ENCODE data around the gene BCAM.

Gene BCAM

GRCh38 chr19:44814517-44814916 is 5.6 kb downstream of the BCAM start:
- FAIRE-seq (no peak), DNase-seq (ENCODE audit: insufficient read length, low spot score) (no peak)
- TF ChIP-seq PAX5 (IDR thresholded peaks at IDR 0.05; ENCODE audit: insufficient read depth, low read length, severe bottlenecking) (no peak), SPI1 (IDR thresholded peaks at IDR 0.05; ENCODE audit: low read depth, low read length) (no peak), TAF1 (IDR thresholded peaks at IDR 0.05; ENCODE audit: low read depth, low read length) (no peak), POLR2AphosphoS5 (IDR thresholded peaks at IDR 0.05; ENCODE audit: low read depth, low read length) (no peak), POU2F2 (IDR thresholded peaks at IDR 0.05; ENCODE audit: low read depth, low read length) (no peak), POLR2A (IDR thresholded peaks at IDR 0.05; ENCODE audit: low read depth, low read length) (no peak)

DNA sequence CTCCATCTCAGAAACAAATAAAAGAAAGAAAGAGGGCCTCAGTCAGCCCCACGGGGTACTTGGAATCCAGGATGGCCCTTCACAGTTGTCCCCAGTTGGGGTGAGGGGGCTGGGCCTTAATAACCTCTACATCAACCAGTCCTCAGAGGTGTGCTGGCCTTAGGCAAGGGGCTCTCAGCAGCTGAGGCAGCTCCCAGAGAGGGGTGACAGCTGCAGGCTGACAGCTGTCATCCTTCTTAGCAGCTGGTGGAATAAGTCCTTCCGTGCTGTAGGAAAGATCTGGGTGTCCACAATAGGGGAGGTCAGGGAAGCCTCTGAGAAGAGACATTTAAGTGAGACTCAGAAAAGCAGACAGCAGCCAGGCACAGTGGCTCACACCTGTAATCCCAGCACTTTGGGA is 7.4 kb downstream of the BCAM start:
- TF ChIP-seq PAX5 (IDR thresholded peaks at IDR 0.05; ENCODE audit: insufficient read depth, low read length, severe bottlenecking) (no peak), POU2F2 (IDR thresholded peaks at IDR 0.05; ENCODE audit: low read depth, low read length) (no peak), SPI1 (IDR thresholded peaks at IDR 0.05; ENCODE audit: low read depth, low read length) (no peak), TAF1 (IDR thresholded peaks at IDR 0.05; ENCODE audit: low read depth, low read length) (no peak), POLR2AphosphoS5 (IDR thresholded peaks at IDR 0.05; ENCODE audit: low read depth, low read length) (no peak), POLR2A (IDR thresholded peaks at IDR 0.05; ENCODE audit: low read depth, low read length) (no peak)
- DNase-seq (ENCODE audit: insufficient read length, low spot score) (no peak), FAIRE-seq (no peak)

- FAIRE-seq (no peak), DNase-seq (ENCODE audit: insufficient read length, low spot score) (no peak)
- TF ChIP-seq POU2F2 (IDR thresholded peaks at IDR 0.05; ENCODE audit: low read depth, low read length) (no peak), PAX5 (IDR thresholded peaks at IDR 0.05; ENCODE audit: insufficient read depth, low read length, severe bottlenecking) (no peak), POLR2AphosphoS5 (IDR thresholded peaks at IDR 0.05; ENCODE audit: low read depth, low read length) (no peak), TAF1 (IDR thresholded peaks at IDR 0.05; ENCODE audit: low read depth, low read length) (no peak), POLR2A (IDR thresholded peaks at IDR 0.05; ENCODE audit: low read depth, low read length) (no peak), SPI1 (IDR thresholded peaks at IDR 0.05; ENCODE audit: low read depth, low read length) (no peak)
These were observed 9.0 kb downstream of the BCAM start for GRCh38 chr19:44817725-44818465.

GRCh38 chr19:44818466-44819031 is 9.6 kb downstream of the BCAM start:
- FAIRE-seq (no peak), DNase-seq (ENCODE audit: insufficient read length, low spot score) (no peak)
- TF ChIP-seq PAX5 (IDR thresholded peaks at IDR 0.05; ENCODE audit: insufficient read depth, low read length, severe bottlenecking) (no peak), POLR2AphosphoS5 (IDR thresholded peaks at IDR 0.05; ENCODE audit: low read depth, low read length) (no peak), TAF1 (IDR thresholded peaks at IDR 0.05; ENCODE audit: low read depth, low read length) (no peak), SPI1 (IDR thresholded peaks at IDR 0.05; ENCODE audit: low read depth, low read length) (no peak), POU2F2 (IDR thresholded peaks at IDR 0.05; ENCODE audit: low read depth, low read length) (no peak), POLR2A (IDR thresholded peaks at IDR 0.05; ENCODE audit: low read depth, low read length) (no peak)

DNA sequence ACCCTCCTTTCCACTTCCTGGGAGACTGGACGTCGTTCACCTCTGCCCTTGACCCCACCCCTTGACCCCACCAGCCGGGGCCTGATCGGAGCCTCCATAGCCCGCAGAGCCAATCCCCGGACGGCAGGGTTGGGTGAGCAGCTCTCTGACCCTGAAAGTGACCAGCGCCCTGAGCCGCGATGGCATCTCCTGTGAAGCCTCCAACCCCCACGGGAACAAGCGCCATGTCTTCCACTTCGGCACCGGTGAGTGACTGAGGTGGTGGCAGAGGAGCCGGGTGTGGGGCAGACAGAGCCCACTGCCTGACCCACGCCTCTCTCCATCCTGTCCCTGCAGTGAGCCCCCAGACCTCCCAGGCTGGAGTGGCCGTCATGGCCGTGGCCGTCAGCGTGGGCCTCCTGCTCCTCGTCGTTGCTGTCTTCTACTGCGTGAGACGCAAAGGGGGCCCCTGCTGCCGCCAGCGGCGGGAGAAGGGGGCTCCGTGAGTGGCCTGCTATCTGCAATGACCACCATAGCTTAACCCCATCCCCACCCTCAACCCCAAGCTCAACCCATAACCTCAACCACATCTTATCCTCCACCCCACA is 10.4 kb downstream of the BCAM start:
- no peak for TF ChIP-seq PAX5 (IDR thresholded peaks at IDR 0.05; ENCODE audit: insufficient read depth, low read length, severe bottlenecking)
- no peak for TF ChIP-seq TAF1 (IDR thresholded peaks at IDR 0.05; ENCODE audit: low read depth, low read length)
- no peak for TF ChIP-seq POU2F2 (IDR thresholded peaks at IDR 0.05; ENCODE audit: low read depth, low read length)
- no peak for TF ChIP-seq POLR2AphosphoS5 (IDR thresholded peaks at IDR 0.05; ENCODE audit: low read depth, low read length)

GRCh38 chr19:44820648-44821609 is 12.0 kb downstream of the BCAM start:
- FAIRE-seq, result no peak
- no peak for DNase-seq (ENCODE audit: insufficient read length, low spot score)
- no peak for TF ChIP-seq PAX5 (IDR thresholded peaks at IDR 0.05; ENCODE audit: insufficient read depth, low read length, severe bottlenecking)
- no peak for TF ChIP-seq POLR2A (IDR thresholded peaks at IDR 0.05; ENCODE audit: low read depth, low read length)
- no peak for TF ChIP-seq POU2F2 (IDR thresholded peaks at IDR 0.05; ENCODE audit: low read depth, low read length)
- TF ChIP-seq SPI1 (IDR thresholded peaks at IDR 0.05; ENCODE audit: low read depth, low read length), result no peak
- TF ChIP-seq POLR2AphosphoS5 (IDR thresholded peaks at IDR 0.05; ENCODE audit: low read depth, low read length), result no peak

More for the DNA sequence above, 10.4 kb downstream of the BCAM start:
- DNase-seq (ENCODE audit: insufficient read length, low spot score), result no peak
- no peak for FAIRE-seq

- no peak for DNase-seq (ENCODE audit: insufficient read length, low spot score)
- no peak for TF ChIP-seq PAX5 (IDR thresholded peaks at IDR 0.05; ENCODE audit: insufficient read depth, low read length, severe bottlenecking)
- TF ChIP-seq SPI1 (IDR thresholded peaks at IDR 0.05; ENCODE audit: low read depth, low read length), result no peak
- no peak for TF ChIP-seq TAF1 (IDR thresholded peaks at IDR 0.05; ENCODE audit: low read depth, low read length)
- TF ChIP-seq POLR2A (IDR thresholded peaks at IDR 0.05; ENCODE audit: low read depth, low read length), result no peak
- TF ChIP-seq POU2F2 (IDR thresholded peaks at IDR 0.05; ENCODE audit: low read depth, low read length), result no peak
- TF ChIP-seq POLR2AphosphoS5 (IDR thresholded peaks at IDR 0.05; ENCODE audit: low read depth, low read length), result no peak
- no peak for FAIRE-seq
These were observed 13.3 kb downstream of the BCAM start for GRCh38 chr19:44822177-44822576.

DNA sequence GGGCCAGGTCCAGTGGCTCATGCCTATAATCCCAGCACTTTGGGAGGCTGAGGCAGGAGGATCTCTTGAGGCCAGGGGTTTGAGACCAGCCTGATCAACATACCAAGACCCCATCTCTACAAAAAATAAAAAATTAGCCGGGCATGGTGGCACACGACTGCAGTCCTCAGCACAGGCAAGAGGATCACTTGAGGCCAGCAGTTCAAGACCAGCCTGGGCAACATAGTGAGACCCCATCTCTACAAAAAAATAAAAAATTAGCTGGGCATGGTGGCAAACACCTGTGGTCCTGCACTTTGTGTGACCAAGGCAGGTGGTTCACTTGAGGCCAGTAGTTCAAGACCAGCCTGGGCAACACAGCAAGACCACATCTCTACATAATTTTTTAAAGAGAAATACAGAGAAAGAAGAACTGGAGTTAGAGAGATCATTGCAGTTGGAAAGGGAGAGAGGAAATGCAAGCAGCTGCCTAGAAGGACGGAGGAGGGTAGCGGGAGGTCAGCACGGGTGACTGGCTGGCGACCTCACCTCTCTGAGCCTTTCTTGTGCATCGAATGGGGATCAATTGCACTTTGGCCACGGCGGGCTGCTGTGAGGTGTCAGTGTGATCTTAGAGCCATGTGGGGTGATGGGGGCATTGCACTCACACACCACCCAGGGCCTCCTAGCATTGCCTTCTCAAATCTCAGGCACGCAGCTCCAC is 13.9 kb downstream of the BCAM start:
- TF ChIP-seq POLR2AphosphoS5 (IDR thresholded peaks at IDR 0.05; ENCODE audit: low read depth, low read length), result no peak
- TF ChIP-seq POU2F2 (IDR thresholded peaks at IDR 0.05; ENCODE audit: low read depth, low read length), result no peak
- TF ChIP-seq TAF1 (IDR thresholded peaks at IDR 0.05; ENCODE audit: low read depth, low read length), result no peak
- no peak for TF ChIP-seq POLR2A (IDR thresholded peaks at IDR 0.05; ENCODE audit: low read depth, low read length)
- TF ChIP-seq PAX5 (IDR thresholded peaks at IDR 0.05; ENCODE audit: insufficient read depth, low read length, severe bottlenecking), result no peak
- TF ChIP-seq SPI1 (IDR thresholded peaks at IDR 0.05; ENCODE audit: low read depth, low read length), result no peak
- DNase-seq (ENCODE audit: insufficient read length, low spot score) (no peak), FAIRE-seq (no peak)

All from GM12891 (cell line).